Right cardiac atrium (tissue), 5 donors: Measurements from ENCODE around the gene TOR3A. TPM values are rescaled to one million over a fixed set of nuclear protein-coding genes. Genes with fewer than 3 reads are reported as not detected.
"Not testable (repeated sequence)": the region's sequence is repeated elsewhere in the genome, so short reads cannot be mapped to it uniquely, and the experiment has no call there.

ENCODE experiments used
- ATAC-seq, 2 donors: fragments of 200-7000 bp; cut with Tn5 transposase; one replicate each; pipeline versions ENCODE4 v1.8.0 to v1.9.1; 2020; ENCODE audit warnings: moderate library complexity in 2 of 2, mild to moderate bottlenecking in 1 of 2
- DNase-seq, 3 donors: peaks; one replicate each; pipeline ENCODE4 v3.0.0-alpha.2; 2020
- H3K27ac ChIP-seq: one replicate; pipeline ENCODE4 v1.5.1; 2013; ENCODE audit warnings: mild to moderate bottlenecking, low read length, control low read depth, moderate library complexity
- H3K27me3 ChIP-seq: one replicate; pipeline ENCODE4 v1.6.1; 2013; ENCODE audit not compliant: control insufficient read depth, insufficient read depth
- H3K4me1 ChIP-seq: one replicate; pipeline ENCODE4 v1.6.1; 2013; ENCODE audit warnings: low read length; ENCODE audit not compliant: control insufficient read depth, insufficient read depth
- H3K4me3 ChIP-seq: one replicate; pipeline ENCODE4 v1.5.1; 2013; ENCODE audit warnings: low read length, control low read depth
- H3K9me3 ChIP-seq: one replicate; pipeline ENCODE4 v1.6.1; 2013; ENCODE audit warnings: low read length; ENCODE audit not compliant: control insufficient read depth
- WGBS: extraction: QIAGEN DNeasy Blood & Tissue Kit; methylation state at CpG from one replicate; pipeline ENCODE4 v1.1.7; 2013; 5-methylcytosine and 5-hydroxymethylcytosine counted together
- intact Hi-C, 4 donors: fragments of 100-400 bp; cut with DNase I; formaldehyde crosslinking; loops; one replicate each; pipeline versions ENCODE4 v1.11.0 to v1.14.0; 2022 to 2023
- polyA plus RNA-seq: library from polyadenylated mRNA; stranded (reverse); fragments of 200-250 nt; gene quantifications from one replicate; pipeline ENCODE4 v1.2.3, GENCODE V29; 2013
- total RNA-seq, 4 donors: library from RNA; stranded (reverse); fragmentation: NEBNext Ultra II Directional; extraction: Animal tissue kit (Norgen Biotek cat#: 25700); gene quantifications; one replicate each; pipeline ENCODE4 v1.2.1, GENCODE V29; 2021
- donor health status: healthy with polysubstance abuse.
- donor health status: DM: no; HTN: yes; CAD: no.
- donor health status: DM: no; HTN: no; CAD: no.
- donor health status: DM: no; HTN: yes; CAD: no; lungs with severe emphysema.
- donor health status: DM: yes; HTN: yes; CAD: no.

Gene TOR3A
- total and polyA plus RNA-seq, 5 donors: 6.7 to 12.5 (median 11.9) TPM

GRCh38 chr1:179115181-179115580 lies 33.3 kb downstream of the TOR3A start:
- 94% methylated on average over 3 of the region's 3 CpGs for WGBS
- H3K27me3 ChIP-seq: no peaks in the 10 kb centered on the region
- H3K9me3 ChIP-seq: no peaks in the 10 kb centered on the region
- DNase-seq (no peak), ATAC-seq (no peak)
- no peaks in the 10 kb centered on the region for H3K4me1 ChIP-seq
- no peak overlapping the region for H3K27ac ChIP-seq
- no peak overlapping the region for H3K4me3 ChIP-seq
- intact Hi-C loops: no loop called here

- Histone ChIP-seq H3K9me3 (no peaks in the 10 kb centered on the region), H3K4me3 (no peak overlapping the region), H3K4me1 (no peaks in the 10 kb centered on the region), H3K27ac (no peak overlapping the region), H3K27me3 (no peaks in the 10 kb centered on the region)
- DNase-seq (no peak), ATAC-seq (no peak)
- intact Hi-C loops: no loop called here
Observed at GRCh38 chr1:179119513-179119912, 37.6 kb downstream of the TOR3A start.

- Histone ChIP-seq H3K4me1 (no peaks in the 10 kb centered on the region), H3K4me3 (no peak overlapping the region), H3K9me3 (no peaks in the 10 kb centered on the region), H3K27ac (no peak overlapping the region), H3K27me3 (no peaks in the 10 kb centered on the region)
- DNase-seq (no peak), ATAC-seq (no peak)
- 87% methylated on average over 2 of the region's 2 CpGs for WGBS
- intact Hi-C loops: loop anchor here (5.0 to 10.0 kb wide), 4 partner anchors 54 to 174 kb away; partner anchors contain the start of gene SOAT1 (in 1 of the 4)
Observed at GRCh38 chr1:179120736-179121135, 38.9 kb downstream of the TOR3A start.

- H3K27ac ChIP-seq: no peak overlapping the region
- ATAC-seq (peak; percentile 29 to 51), DNase-seq (no peak)
- H3K9me3 ChIP-seq: no peaks in the 10 kb centered on the region
- intact Hi-C loops: loop anchor here (5.0 to 10.0 kb wide), 4 partner anchors 53 to 173 kb away; partner anchors contain the start of gene SOAT1 (in 1 of the 4)
- peaks cover 2% of the 10 kb centered on the region for H3K4me1 ChIP-seq
- WGBS: 83% methylated on average over 7 of the region's 7 CpGs
- no peaks in the 10 kb centered on the region for H3K27me3 ChIP-seq
- H3K4me3 ChIP-seq: no peak overlapping the region
Observed at GRCh38 chr1:179121159-179121938, 39.5 kb downstream of the TOR3A start.

GRCh38 chr1:179124873-179125272 lies 43.0 kb downstream of the TOR3A start:
- intact Hi-C loops: loop anchor here (5.0 to 10.0 kb wide), 4 partner anchors 50 to 170 kb away; partner anchors contain the start of gene SOAT1 (in 1 of the 4)
- ATAC-seq (no peak), DNase-seq (no peak)
- Histone ChIP-seq H3K27ac (no peak overlapping the region), H3K27me3 (no peaks in the 10 kb centered on the region), H3K4me3 (no peak overlapping the region), H3K4me1 (peaks cover 3% of the 10 kb centered on the region), H3K9me3 (no peaks in the 10 kb centered on the region)
- WGBS: 85% methylated on average over 1 of the region's 1 CpG

- peak; percentile 49 to 83 for ATAC-seq
- Histone ChIP-seq H3K4me1 (peaks cover 3% of the 10 kb centered on the region), H3K27me3 (no peaks in the 10 kb centered on the region), H3K4me3 (no peak overlapping the region), H3K27ac (no peak overlapping the region), H3K9me3 (no peaks in the 10 kb centered on the region)
- DNase-seq: peak in 2 of 3 donors; percentile 45 to 67
- 73% methylated on average over 8 of the region's 8 CpGs for WGBS
- intact Hi-C loops: loop anchor here in 3 of 4 donors (10.0 kb wide), 3 partner anchors 48 to 168 kb away; partner anchors contain the start of gene SOAT1 (in 1 of the 3)
Observed at GRCh38 chr1:179126338-179127060, 44.6 kb downstream of the TOR3A start.

GRCh38 chr1:179127163-179127895 lies 45.5 kb downstream of the TOR3A start:
- no peaks in the 10 kb centered on the region for H3K27me3 ChIP-seq
- no peaks in the 10 kb centered on the region for H3K9me3 ChIP-seq
- ATAC-seq (peak in 1 of 2 donors; percentile 66), DNase-seq (no peak)
- no peak overlapping the region for H3K4me3 ChIP-seq
- WGBS: 81% methylated on average over 5 of the region's 5 CpGs
- no peak overlapping the region for H3K27ac ChIP-seq
- intact Hi-C loops: loop anchor here in 3 of 4 donors (10.0 kb wide), 3 partner anchors 47 to 167 kb away; partner anchors contain the start of gene SOAT1 (in 1 of the 3)
- H3K4me1 ChIP-seq: peaks cover 3% of the 10 kb centered on the region

- H3K9me3 ChIP-seq: no peaks in the 10 kb centered on the region
- no peak overlapping the region for H3K27ac ChIP-seq
- 83% methylated on average over 4 of the region's 4 CpGs for WGBS
- no peaks in the 10 kb centered on the region for H3K27me3 ChIP-seq
- ATAC-seq (no peak), DNase-seq (no peak)
- H3K4me1 ChIP-seq: peaks cover 3% of the 10 kb centered on the region
- H3K4me3 ChIP-seq: no peak overlapping the region
- intact Hi-C loops: loop anchor here in 3 of 4 donors (10.0 kb wide), 3 partner anchors 46 to 166 kb away; partner anchors contain the start of gene SOAT1 (in 1 of the 3)
Observed at GRCh38 chr1:179128520-179128919, 46.6 kb downstream of the TOR3A start.

GRCh38 chr1:179129702-179130473 lies 48.0 kb downstream of the TOR3A start:
- peak overlapping the region; percentile 47 for H3K4me3 ChIP-seq
- intact Hi-C loops: loop anchor here in 3 of 4 donors (10.0 kb wide), 3 partner anchors 45 to 165 kb away; partner anchors contain the start of gene SOAT1 (in 1 of the 3)
- peaks cover 3% of the 10 kb centered on the region for H3K4me1 ChIP-seq
- DNase-seq (no peak), ATAC-seq (peak; percentile 61 to 78)
- 68% methylated on average over 10 of the region's 10 CpGs for WGBS
- no peaks in the 10 kb centered on the region for H3K27me3 ChIP-seq
- peak overlapping the region; percentile 79 for H3K27ac ChIP-seq
- no peaks in the 10 kb centered on the region for H3K9me3 ChIP-seq

- WGBS: 96% methylated on average over 22 of the region's 27 CpGs
- ATAC-seq, H3K4me3 ChIP-seq, H3K9me3 ChIP-seq, intact Hi-C loops, H3K27ac ChIP-seq, H3K27me3 ChIP-seq, DNase-seq, H3K4me1 ChIP-seq: not testable (repeated sequence)
Observed at GRCh38 chr1:179135168-179135567, 53.3 kb downstream of the TOR3A start.
